Measurements from ENCODE around the gene DCXR.

DNA sequence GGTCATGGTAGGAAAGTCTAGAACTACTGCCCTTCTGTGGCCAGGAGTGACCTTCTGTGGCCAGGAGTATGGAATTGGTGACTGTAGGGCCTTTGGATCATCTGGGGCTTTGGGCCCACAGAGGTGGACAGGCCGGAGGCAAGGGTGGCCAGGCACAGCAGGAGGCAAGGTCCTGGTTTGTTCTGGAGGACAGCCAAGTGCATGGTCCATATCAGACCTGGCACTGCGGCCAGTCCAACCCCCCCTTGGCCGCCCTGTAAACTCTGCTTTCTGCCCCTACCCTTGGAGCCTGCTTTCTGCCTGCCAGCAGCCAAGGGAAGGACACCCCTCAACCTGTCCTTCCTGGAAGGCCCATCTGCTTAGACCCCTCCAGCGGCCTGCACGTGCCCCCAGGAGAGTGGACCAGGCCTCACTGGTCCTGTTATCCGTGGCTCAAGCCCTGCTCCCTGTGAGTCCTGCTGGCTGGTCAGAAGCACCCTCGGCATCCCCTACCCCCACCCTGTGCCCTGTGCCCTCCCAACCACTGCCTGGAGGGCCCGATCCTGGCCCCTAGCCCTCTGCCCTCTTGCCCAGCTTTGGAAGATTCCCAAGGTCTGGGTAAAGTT, 2.3 kb upstream of the DCXR start:
- TF ChIP-seq, protein P1, sequence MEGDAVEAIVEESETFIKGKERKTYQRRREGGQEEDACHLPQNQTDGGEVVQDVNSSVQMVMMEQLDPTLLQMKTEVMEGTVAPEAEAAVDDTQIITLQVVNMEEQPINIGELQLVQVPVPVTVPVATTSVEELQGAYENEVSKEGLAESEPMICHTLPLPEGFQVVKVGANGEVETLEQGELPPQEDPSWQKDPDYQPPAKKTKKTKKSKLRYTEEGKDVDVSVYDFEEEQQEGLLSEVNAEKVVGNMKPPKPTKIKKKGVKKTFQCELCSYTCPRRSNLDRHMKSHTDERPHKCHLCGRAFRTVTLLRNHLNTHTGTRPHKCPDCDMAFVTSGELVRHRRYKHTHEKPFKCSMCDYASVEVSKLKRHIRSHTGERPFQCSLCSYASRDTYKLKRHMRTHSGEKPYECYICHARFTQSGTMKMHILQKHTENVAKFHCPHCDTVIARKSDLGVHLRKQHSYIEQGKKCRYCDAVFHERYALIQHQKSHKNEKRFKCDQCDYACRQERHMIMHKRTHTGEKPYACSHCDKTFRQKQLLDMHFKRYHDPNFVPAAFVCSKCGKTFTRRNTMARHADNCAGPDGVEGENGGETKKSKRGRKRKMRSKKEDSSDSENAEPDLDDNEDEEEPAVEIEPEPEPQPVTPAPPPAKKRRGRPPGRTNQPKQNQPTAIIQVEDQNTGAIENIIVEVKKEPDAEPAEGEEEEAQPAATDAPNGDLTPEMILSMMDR (conservative IDR thresholded peaks at IDR 0.05; ENCODE audit: low read depth, low read length), result no peak
- no peak for TF ChIP-seq EZH2 (IDR thresholded peaks at IDR 0.05; ENCODE audit: low read length, unreplicated experiment)

Data from PC-3 (cell line).